Stomach smooth muscle (tissue), 2 donors: Measurements from ENCODE around the gene PHLDB2.
"Not testable (repeated sequence)": the region's sequence is repeated elsewhere in the genome, so short reads cannot be mapped to it uniquely, and the experiment has no call there.

Experiments
- H3K27ac ChIP-seq: one replicate; pipeline ENCODE4 v1.7.0; 2013; ENCODE audit warnings: mild to moderate bottlenecking, low read length, inconsistent platforms
- H3K27me3 ChIP-seq, 2 donors: one replicate each; pipeline ENCODE4 v1.7.0; 2013; ENCODE audit warnings: low read length in 2 of 2; ENCODE audit not compliant: insufficient read depth in 2 of 2, control insufficient read depth in 1 of 2
- H3K36me3 ChIP-seq, 2 donors: one replicate each; pipeline ENCODE4 v1.7.0; 2013; ENCODE audit warnings: low read length in 2 of 2; ENCODE audit not compliant: control insufficient read depth in 2 of 2, insufficient read depth in 2 of 2
- H3K4me1 ChIP-seq: one replicate; pipeline ENCODE4 v1.7.0; 2013; ENCODE audit warnings: low read length; ENCODE audit not compliant: control insufficient read depth, insufficient read depth
- H3K4me3 ChIP-seq, 2 donors: one replicate each; pipeline ENCODE4 v1.7.0; 2013; ENCODE audit warnings: low read length in 2 of 2
- H3K9ac ChIP-seq, 2 donors: one replicate each; pipeline ENCODE4 v1.7.0; 2013; ENCODE audit warnings: low read length in 2 of 2, mild to moderate bottlenecking in 1 of 2
- H3K9me3 ChIP-seq, 2 donors: one replicate each; pipeline ENCODE4 v1.7.0; 2013; ENCODE audit warnings: low read length in 2 of 2; ENCODE audit not compliant: control insufficient read depth in 2 of 2
- donor health status: healthy.
- donor health status: Pancreatic carcinoma.

The PHLDB2 gene

GRCh38 chr3:111859061-111859973 is at the start of gene PHLDB2:
Gene PHLDB2 (plus strand): TSS chr3:111859265. CDS start chr3:111884078, 24,813 bp downstream.
- H3K9me3 ChIP-seq: no peaks in the 10 kb centered on the region
- H3K27me3 ChIP-seq: no peaks in the 10 kb centered on the region
- H3K9ac ChIP-seq: peak within 1 kb of the TSS; percentile 94 to 99
- peak within 1 kb of the TSS; percentile 95 to 96 for H3K4me3 ChIP-seq
- peaks cover 26% of the 10 kb centered on the region for H3K4me1 ChIP-seq
- H3K36me3 ChIP-seq: no peaks in the 10 kb centered on the region
- H3K27ac ChIP-seq: peak within 1 kb of the TSS; percentile 98

DNA sequence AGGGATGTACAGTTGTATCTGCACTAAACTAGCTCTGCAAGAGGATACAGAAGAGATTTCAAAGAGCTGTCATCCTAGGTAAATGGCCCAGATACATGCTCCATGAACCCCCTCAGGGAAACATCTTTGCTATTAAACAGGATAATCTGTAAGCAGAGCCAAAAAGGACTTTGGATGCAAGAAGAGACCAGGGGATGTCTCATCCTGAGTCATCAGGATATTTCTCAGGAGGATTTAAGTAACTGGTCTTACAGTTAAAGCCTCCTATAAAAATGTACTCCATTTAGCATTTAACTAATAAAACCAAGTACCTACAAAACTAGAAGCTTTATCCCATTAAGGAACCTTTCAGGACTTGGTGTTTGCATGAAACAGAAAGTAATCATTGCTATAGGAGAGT is 48.2 kb upstream of the PHLDB2 start:
- Histone ChIP-seq H3K4me1 (no peaks in the 10 kb centered on the region), H3K36me3 (no peaks in the 10 kb centered on the region), H3K9ac (no peak overlapping the region), H3K4me3 (no peak overlapping the region), H3K9me3 (no peaks in the 10 kb centered on the region), H3K27me3 (no peaks in the 10 kb centered on the region), H3K27ac (no peak overlapping the region)

GRCh38 chr3:111811811-111812210 is 47.3 kb upstream of the PHLDB2 start:
- H3K4me1 ChIP-seq: no peaks in the 10 kb centered on the region
- H3K36me3 ChIP-seq: no peaks in the 10 kb centered on the region
- no peak overlapping the region for H3K27ac ChIP-seq
- no peak overlapping the region for H3K9ac ChIP-seq
- no peaks in the 10 kb centered on the region for H3K27me3 ChIP-seq
- H3K9me3 ChIP-seq: no peaks in the 10 kb centered on the region
- no peak overlapping the region for H3K4me3 ChIP-seq

- no peak overlapping the region for H3K4me3 ChIP-seq
- no peak overlapping the region for H3K9ac ChIP-seq
- H3K9me3 ChIP-seq: no peaks in the 10 kb centered on the region
- H3K27me3 ChIP-seq: no peaks in the 10 kb centered on the region
- H3K27ac ChIP-seq: no peak overlapping the region
- no peaks in the 10 kb centered on the region for H3K4me1 ChIP-seq
- no peaks in the 10 kb centered on the region for H3K36me3 ChIP-seq
These were observed 46.4 kb upstream of the PHLDB2 start for GRCh38 chr3:111812701-111813100.

DNA sequence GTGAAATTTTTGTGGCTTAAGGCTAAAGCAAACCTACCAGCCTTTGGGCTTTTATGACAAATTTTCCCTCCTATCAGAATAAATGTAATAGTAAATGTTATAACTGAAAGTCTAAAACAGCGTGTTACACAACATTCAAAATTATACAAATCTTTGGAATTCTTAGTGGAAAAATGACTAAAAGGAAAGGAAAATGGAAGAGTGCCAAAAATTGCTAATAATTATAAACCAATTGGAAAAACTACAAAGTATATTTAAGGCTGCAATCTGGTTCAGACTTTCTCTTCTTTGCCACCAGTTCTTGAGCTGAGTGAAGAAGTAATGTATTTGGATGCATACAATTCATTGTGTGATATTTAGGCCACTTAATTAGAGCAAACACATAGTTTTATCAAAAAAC is 45.6 kb upstream of the PHLDB2 start:
- Histone ChIP-seq H3K4me1 (no peaks in the 10 kb centered on the region), H3K9me3 (no peaks in the 10 kb centered on the region), H3K27ac (no peak overlapping the region), H3K9ac (no peak overlapping the region), H3K27me3 (no peaks in the 10 kb centered on the region), H3K36me3 (no peaks in the 10 kb centered on the region), H3K4me3 (no peak overlapping the region)

DNA sequence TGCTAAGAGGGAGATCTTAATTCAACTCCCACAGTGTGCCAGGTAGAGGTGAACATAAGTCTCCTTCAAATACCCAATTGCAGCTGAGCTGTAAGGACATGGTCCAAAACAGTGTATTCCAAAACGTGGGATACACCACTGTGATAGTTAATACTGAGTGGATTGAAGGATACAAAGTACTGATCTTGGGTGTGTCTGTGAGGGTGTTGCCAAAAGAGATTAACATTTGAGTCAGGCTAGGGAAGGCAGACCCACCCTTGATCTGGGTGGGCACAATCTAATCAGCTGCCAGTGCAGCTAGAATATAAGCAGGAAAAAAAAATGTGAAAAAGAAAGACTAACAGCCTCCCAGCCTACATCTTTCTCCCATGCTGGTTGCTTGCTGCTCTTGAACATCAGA is 45.1 kb upstream of the PHLDB2 start:
- Histone ChIP-seq H3K27ac (no peak overlapping the region), H3K9ac (no peak overlapping the region), H3K27me3 (no peaks in the 10 kb centered on the region), H3K36me3 (no peaks in the 10 kb centered on the region), H3K4me3 (no peak overlapping the region), H3K9me3 (no peaks in the 10 kb centered on the region), H3K4me1 (no peaks in the 10 kb centered on the region)

- H3K4me3 ChIP-seq, H3K4me1 ChIP-seq, H3K27me3 ChIP-seq, H3K9me3 ChIP-seq, H3K36me3 ChIP-seq, H3K27ac ChIP-seq, H3K9ac ChIP-seq: not testable (repeated sequence)
These were observed 42.3 kb upstream of the PHLDB2 start for GRCh38 chr3:111816771-111817170.

GRCh38 chr3:111819927-111820326 is 39.1 kb upstream of the PHLDB2 start:
- H3K9me3 ChIP-seq: peaks cover 0 to 5% of the 10 kb centered on the region in 2 donors
- H3K36me3 ChIP-seq: no peaks in the 10 kb centered on the region
- no peak overlapping the region for H3K4me3 ChIP-seq
- H3K4me1 ChIP-seq: no peaks in the 10 kb centered on the region
- H3K9ac ChIP-seq: no peak overlapping the region
- H3K27me3 ChIP-seq: no peaks in the 10 kb centered on the region
- no peak overlapping the region for H3K27ac ChIP-seq

- Histone ChIP-seq H3K4me3 (no peak overlapping the region), H3K27me3 (no peaks in the 10 kb centered on the region), H3K9ac (no peak overlapping the region), H3K9me3 (peaks cover 0 to 5% of the 10 kb centered on the region in 2 donors), H3K4me1 (no peaks in the 10 kb centered on the region), H3K36me3 (no peaks in the 10 kb centered on the region), H3K27ac (no peak overlapping the region)
These were observed 38.4 kb upstream of the PHLDB2 start for GRCh38 chr3:111820651-111821050.

DNA sequence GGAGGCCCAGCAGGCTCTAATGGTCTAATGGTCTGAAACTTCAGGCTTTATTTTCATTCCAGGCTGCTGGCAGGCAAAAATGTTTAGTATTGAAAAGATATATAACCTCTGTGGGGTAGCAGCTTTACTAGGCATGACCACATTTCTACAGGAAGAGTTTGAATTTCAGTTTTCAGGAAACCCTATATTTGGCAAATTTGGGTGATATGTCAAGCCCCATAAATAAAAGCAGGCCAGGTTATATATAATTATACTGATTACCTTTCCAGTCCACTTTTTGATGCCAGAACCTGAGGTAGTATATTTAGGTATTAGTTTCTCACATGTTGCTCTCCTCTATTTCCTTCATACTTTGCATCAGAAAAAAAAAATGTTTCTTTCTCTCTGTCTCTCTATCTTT is 37.2 kb upstream of the PHLDB2 start:
- H3K9me3 ChIP-seq: peaks cover 0 to 5% of the 10 kb centered on the region in 2 donors
- no peaks in the 10 kb centered on the region for H3K27me3 ChIP-seq
- H3K9ac ChIP-seq: no peak overlapping the region
- no peaks in the 10 kb centered on the region for H3K36me3 ChIP-seq
- H3K27ac ChIP-seq: no peak overlapping the region
- H3K4me3 ChIP-seq: no peak overlapping the region
- H3K4me1 ChIP-seq: no peaks in the 10 kb centered on the region

DNA sequence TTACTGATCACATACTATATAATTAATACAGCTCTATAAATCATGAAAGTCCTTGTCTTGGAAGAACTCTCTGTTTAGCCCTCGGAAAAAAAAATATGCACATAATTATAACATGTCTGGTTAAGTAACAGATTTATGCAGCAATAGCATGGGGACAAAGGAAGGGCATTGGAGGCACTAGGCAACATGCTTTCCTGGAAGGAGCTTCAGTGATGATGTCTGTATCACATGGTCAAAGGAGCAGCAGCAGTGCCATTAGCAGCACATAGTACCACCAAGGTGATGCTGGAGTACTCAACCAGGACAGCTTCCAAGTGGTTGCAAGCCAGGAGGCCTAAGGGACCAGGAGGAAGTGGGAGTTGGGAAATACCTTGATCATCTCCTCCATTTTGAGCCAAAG is 36.3 kb upstream of the PHLDB2 start:
- Histone ChIP-seq H3K9me3 (peaks cover 0 to 5% of the 10 kb centered on the region in 2 donors), H3K27me3 (no peaks in the 10 kb centered on the region), H3K4me1 (no peaks in the 10 kb centered on the region), H3K36me3 (no peaks in the 10 kb centered on the region), H3K4me3 (no peak overlapping the region), H3K27ac (no peak overlapping the region), H3K9ac (no peak overlapping the region)
